HG03432 (cell line): ENCODE measurements around the gene COL9A3.

Experiments
- ATAC-seq: cut with Tn5 transposase; IDR thresholded peaks from one replicate; pipeline ENCODE4 v1.9.1; 2021; ENCODE audit warnings: mild to moderate bottlenecking, moderate library complexity; ENCODE audit not compliant: unreplicated experiment

COL9A3 gene

GRCh38 chr20:62816884-62817873 lies at the start of gene COL9A3:
COL9A3 (plus strand) TSS chr20:62817050; CDS start chr20:62817065, 15 bp downstream.
- ATAC-seq, result no peak

- no peak for ATAC-seq
Measured at GRCh38 chr20:62768234-62768546, 48.7 kb upstream of the COL9A3 start.

- no peak for ATAC-seq
Measured at GRCh38 chr20:62768551-62769287, 48.1 kb upstream of the COL9A3 start.

GRCh38 chr20:62769346-62770071 lies 47.3 kb upstream of the COL9A3 start:
- no peak for ATAC-seq

- ATAC-seq, result no peak
Measured at GRCh38 chr20:62770111-62770910, 46.5 kb upstream of the COL9A3 start.

- ATAC-seq, result no peak
Measured at GRCh38 chr20:62770916-62771315, 45.9 kb upstream of the COL9A3 start.

- no peak for ATAC-seq
Measured at GRCh38 chr20:62771396-62772102, 45.3 kb upstream of the COL9A3 start.

GRCh38 chr20:62772103-62772611 lies 44.7 kb upstream of the COL9A3 start:
- no peak for ATAC-seq

GRCh38 chr20:62772619-62772989 lies 44.2 kb upstream of the COL9A3 start:
- ATAC-seq, result no peak

GRCh38 chr20:62772990-62773844 lies 43.6 kb upstream of the COL9A3 start:
- ATAC-seq, result no peak

GRCh38 chr20:62773845-62774714 lies 42.8 kb upstream of the COL9A3 start:
- no peak for ATAC-seq

- no peak for ATAC-seq
Measured at GRCh38 chr20:62774762-62775161, 42.1 kb upstream of the COL9A3 start.

GRCh38 chr20:62775206-62775605 lies 41.6 kb upstream of the COL9A3 start:
- ATAC-seq, result no peak

- ATAC-seq, result no peak
Measured at GRCh38 chr20:62776035-62776691, 40.7 kb upstream of the COL9A3 start.

- no peak for ATAC-seq
Measured at GRCh38 chr20:62776692-62777527, 39.9 kb upstream of the COL9A3 start.

GRCh38 chr20:62777528-62777830 lies 39.4 kb upstream of the COL9A3 start:
- ATAC-seq, result no peak

GRCh38 chr20:62778058-62778457 lies 38.8 kb upstream of the COL9A3 start:
- ATAC-seq, result no peak
